Thyroid gland (tissue), 4 donors: ENCODE measurements around the gene WDPCP. TPM values are rescaled to one million over a fixed set of nuclear protein-coding genes. Genes with fewer than 3 reads are reported as not detected.

Source experiments
- DNase-seq, 2 donors: peaks; one replicate each; pipeline ENCODE4 v3.0.0-alpha.2; 2019
- H3K27ac ChIP-seq, 3 donors: fragments of 200-600 bp; sonication (generic); 1 replicate in 2 of 3; 2 replicates in 1 of 3; pipeline ENCODE4 v1.5.1; 2016 to 2019; ENCODE audit warnings: mild to moderate bottlenecking in 1 of 3, moderate library complexity in 1 of 3
- H3K27me3 ChIP-seq: fragments of 200-600 bp; sonication (generic); one replicate; pipeline ENCODE4 v1.5.1; 2019
- H3K36me3 ChIP-seq, 2 donors: fragments of 200-600 bp; sonication (generic); one replicate each; pipeline ENCODE4 v1.5.1; 2016 to 2019
- H3K4me1 ChIP-seq, 2 donors: fragments of 200-600 bp; sonication (generic); one replicate each; pipeline ENCODE4 v1.5.1; 2017 to 2019
- H3K4me3 ChIP-seq, 3 donors: fragments of 200-600 bp; sonication (generic); replicated peaks in 1 of 3; 1 replicate in 2 of 3; 2 replicates in 1 of 3; pipeline ENCODE4 v1.5.1; 2016; ENCODE audit warnings: mild to moderate bottlenecking in 1 of 3
- H3K9me3 ChIP-seq: fragments of 200-600 bp; sonication (generic); one replicate; pipeline ENCODE4 v1.5.1; 2017
- CTCF ChIP-seq, 6 experiments: fragments of 200-600 bp in 3 of 6; fragments of 450-650 bp in 3 of 6; sonication (generic) in 3 of 6; IDR thresholded peaks; one replicate each; pipeline ENCODE4 v1.5.1; 2016 to 2019; ENCODE audit warnings: antibody characterized with exemption in 6 of 6, mild to moderate bottlenecking in 2 of 6, inconsistent platforms in 1 of 6, moderate library complexity in 1 of 6
- POLR2A ChIP-seq, 2 donors: fragments of 450-650 bp; IDR thresholded peaks; one replicate each; pipeline ENCODE4 v1.6.1; 2017; ENCODE audit warnings: antibody characterized with exemption in 2 of 2, mild to moderate bottlenecking in 2 of 2, moderate library complexity in 1 of 2
- WGBS, 2 donors: methylation state at CpG; one replicate each; pipeline ENCODE4 v1.1.5; 2017; 5-methylcytosine and 5-hydroxymethylcytosine counted together
- intact Hi-C: fragments of 100-400 bp; cut with DNase I; formaldehyde crosslinking; loops from one replicate; pipeline ENCODE4 v1.15.1; 2023
- total RNA-seq, 4 donors: library from RNA; depleted of rRNA; stranded (reverse); fragments of >200 nt; gene quantifications; one replicate each; pipeline ENCODE4 v1.2.3, GENCODE V29; 2016

WDPCP gene
- total RNA-seq, 4 donors from 2014 or later, result 18.3 to 33.1 (median 22.0) TPM

DNA sequence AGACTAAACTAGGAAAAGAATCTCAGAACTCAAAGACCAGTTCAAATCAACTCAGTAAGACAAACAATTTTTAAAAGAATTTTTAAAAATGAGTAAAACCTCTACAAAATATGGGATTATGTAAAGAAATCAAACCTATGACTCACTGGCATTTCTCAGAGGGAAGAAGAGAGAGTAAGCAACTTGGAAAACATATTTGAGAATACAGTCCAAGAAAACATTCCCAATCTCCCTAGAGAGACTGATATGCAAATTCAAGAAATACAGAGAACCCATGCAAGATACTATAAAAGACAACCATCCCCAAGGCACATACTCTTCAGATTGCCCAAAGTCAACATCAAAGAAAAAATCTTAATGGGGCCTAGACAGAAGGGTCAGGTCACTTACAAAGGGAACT, 162.7 kb downstream of the WDPCP start:
- TF ChIP-seq CTCF (IDR thresholded peaks at IDR 0.05) (no peak), POLR2A (IDR thresholded peaks at IDR 0.05) (no peak)
- Histone ChIP-seq H3K4me1 (no peaks in the 10 kb centered on the region), H3K27ac (no peak overlapping the region), H3K4me3 (no peak overlapping the region), H3K27me3 (no peaks in the 10 kb centered on the region), H3K9me3 (no peaks in the 10 kb centered on the region), H3K36me3 (no peaks in the 10 kb centered on the region)
- intact Hi-C loops, result no loop called here
- DNase-seq, result no peak

DNA sequence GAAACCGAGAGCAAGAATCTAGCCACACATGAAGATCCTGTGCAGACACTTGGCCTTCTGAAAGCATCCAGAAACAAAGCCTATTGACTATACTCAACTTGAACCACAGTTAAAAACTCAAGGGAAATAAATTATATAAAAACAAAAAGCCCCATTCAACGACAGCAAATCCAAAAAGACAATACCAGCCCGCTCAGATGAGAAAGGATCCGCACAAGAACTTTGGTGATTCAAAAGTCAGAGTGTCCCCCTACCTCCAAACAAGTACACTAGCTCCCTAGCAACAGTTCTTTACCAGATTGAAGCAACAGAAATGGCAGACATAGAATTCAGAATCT, 163.2 kb downstream of the WDPCP start:
- Histone ChIP-seq H3K9me3 (no peaks in the 10 kb centered on the region), H3K4me1 (no peaks in the 10 kb centered on the region), H3K27ac (no peak overlapping the region), H3K4me3 (no peak overlapping the region), H3K27me3 (no peaks in the 10 kb centered on the region), H3K36me3 (no peaks in the 10 kb centered on the region)
- no peak for DNase-seq
- intact Hi-C loops, result no loop called here
- TF ChIP-seq CTCF (IDR thresholded peaks at IDR 0.05) (no peak), POLR2A (IDR thresholded peaks at IDR 0.05) (no peak)
- 86 to 95% methylated on average over 4 of the region's 4 CpGs for WGBS, 2 donors

GRCh38 chr2:63424329-63425078, 163.8 kb downstream of the WDPCP start:
- H3K36me3 ChIP-seq, result no peaks in the 10 kb centered on the region
- no peak overlapping the region for H3K27ac ChIP-seq
- TF ChIP-seq CTCF (IDR thresholded peaks at IDR 0.05), result peak in 1 of 6 experiments; percentile 17
- no peak for TF ChIP-seq POLR2A (IDR thresholded peaks at IDR 0.05)
- intact Hi-C loops, result no loop called here
- H3K4me3 ChIP-seq, result no peak overlapping the region
- no peaks in the 10 kb centered on the region for H3K9me3 ChIP-seq
- H3K4me1 ChIP-seq, result no peaks in the 10 kb centered on the region
- H3K27me3 ChIP-seq, result no peaks in the 10 kb centered on the region
- WGBS, 2 donors, result 77 to 80% methylated on average over 13 to 15 of the region's 15 CpGs
- no peak for DNase-seq

DNA sequence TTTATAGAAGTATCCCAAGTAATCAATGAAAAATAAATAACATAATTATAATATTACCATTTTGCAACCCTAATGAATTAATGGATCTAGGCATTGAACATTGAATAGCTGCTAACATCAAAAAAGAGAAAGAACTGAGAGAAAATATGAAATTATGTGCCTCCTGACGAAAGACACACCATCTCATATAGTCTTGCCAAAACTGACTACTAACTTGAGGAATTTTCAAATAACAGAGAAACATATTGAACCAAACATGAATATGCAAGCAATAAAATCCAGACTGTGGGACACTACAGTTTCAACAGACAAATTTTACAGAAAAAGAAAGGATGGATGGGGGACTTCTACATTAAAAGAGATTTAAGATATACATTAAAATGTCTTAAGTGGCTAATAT, 165.7 kb downstream of the WDPCP start:
- Histone ChIP-seq H3K27ac (no peak overlapping the region), H3K4me3 (no peak overlapping the region), H3K27me3 (no peaks in the 10 kb centered on the region), H3K9me3 (no peaks in the 10 kb centered on the region), H3K36me3 (no peaks in the 10 kb centered on the region), H3K4me1 (no peaks in the 10 kb centered on the region)
- WGBS, 2 donors, result 99 to 100% methylated on average over 1 of the region's 1 CpG
- TF ChIP-seq CTCF (IDR thresholded peaks at IDR 0.05), result no peak
- no peak for TF ChIP-seq POLR2A (IDR thresholded peaks at IDR 0.05)
- DNase-seq, result no peak
- intact Hi-C loops, result no loop called here

DNA sequence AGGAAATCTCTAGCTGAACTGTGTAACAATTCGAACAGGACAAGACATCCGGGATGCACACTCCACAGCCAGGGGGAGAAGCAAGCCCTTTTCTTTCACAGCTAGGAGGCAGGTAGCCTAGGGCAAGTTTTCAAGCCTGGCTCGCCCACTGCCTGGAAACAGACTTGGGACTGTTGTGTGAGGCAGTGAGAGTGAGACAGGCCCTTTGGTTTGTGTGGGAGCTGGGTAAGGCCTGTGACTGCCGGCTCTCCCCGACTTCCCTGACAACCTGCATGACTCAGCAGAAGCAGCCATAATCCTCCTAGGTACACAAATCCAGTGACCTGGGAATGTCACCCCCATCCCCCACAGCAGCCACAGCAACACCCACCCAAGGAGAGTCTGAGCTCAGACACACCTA, 179.7 kb downstream of the WDPCP start:
- peaks cover 4% of the 10 kb centered on the region in 2 donors for H3K36me3 ChIP-seq
- no peak overlapping the region for H3K4me3 ChIP-seq
- no peak overlapping the region for H3K27ac ChIP-seq
- DNase-seq, result no peak
- intact Hi-C loops, result no loop called here
- TF ChIP-seq POLR2A (IDR thresholded peaks at IDR 0.05), result no peak
- TF ChIP-seq CTCF (IDR thresholded peaks at IDR 0.05), result no peak
- no peaks in the 10 kb centered on the region for H3K9me3 ChIP-seq
- no peaks in the 10 kb centered on the region for H3K27me3 ChIP-seq
- no peaks in the 10 kb centered on the region for H3K4me1 ChIP-seq
- 93 to 97% methylated on average over 5 of the region's 5 CpGs for WGBS, 2 donors
